Effector memory CD4-positive, alpha-beta T cell (primary cell): ENCODE data around the gene TLL2.

Experiments
- DNase-seq, 3 donors: peaks; one replicate each; pipeline ENCODE4 v3.0.0-alpha.2; 2020
- H3K27ac ChIP-seq: 2 replicates; pipeline ENCODE4 v1.7.0; 2013; ENCODE audit warnings: mild to moderate bottlenecking, low read length, moderate library complexity; ENCODE audit not compliant: insufficient read depth, poor library complexity, severe bottlenecking
- H3K27me3 ChIP-seq: replicated peaks from 2 replicates; pipeline ENCODE4 v1.7.0; 2013; ENCODE audit warnings: mild to moderate bottlenecking, low read length; ENCODE audit not compliant: insufficient read depth, control insufficient read depth, poor library complexity, severe bottlenecking
- H3K36me3 ChIP-seq: 2 replicates; pipeline ENCODE4 v1.7.0; 2013; ENCODE audit warnings: mild to moderate bottlenecking, low read length, moderate library complexity; ENCODE audit not compliant: control insufficient read depth, insufficient read depth
- H3K4me1 ChIP-seq: 2 replicates; pipeline ENCODE4 v1.7.0; 2013; ENCODE audit warnings: low read length, mild to moderate bottlenecking; ENCODE audit not compliant: control insufficient read depth, insufficient read depth, poor library complexity, severe bottlenecking
- H3K4me3 ChIP-seq: 2 replicates; pipeline ENCODE4 v1.7.0; 2013; ENCODE audit warnings: low read length, low read depth, mild to moderate bottlenecking; ENCODE audit not compliant: insufficient read depth, poor library complexity, severe bottlenecking
- H3K9me3 ChIP-seq: 2 replicates; pipeline ENCODE4 v1.7.0; 2013; ENCODE audit warnings: mild to moderate bottlenecking, low read length, moderate library complexity; ENCODE audit not compliant: control insufficient read depth

TLL2 gene

GRCh38 chr10:96401036-96401435, 112.7 kb downstream of the TLL2 start:
- no peaks in the 10 kb centered on the region for H3K36me3 ChIP-seq
- no peaks in the 10 kb centered on the region for H3K27me3 ChIP-seq
- no peak overlapping the region for H3K4me3 ChIP-seq
- no peak overlapping the region for H3K27ac ChIP-seq
- no peaks in the 10 kb centered on the region for H3K9me3 ChIP-seq
- DNase-seq = no peak
- H3K4me1 ChIP-seq = peaks cover 1% of the 10 kb centered on the region

- DNase-seq = no peak
- Histone ChIP-seq H3K4me3 (no peak overlapping the region), H3K27ac (no peak overlapping the region), H3K9me3 (no peaks in the 10 kb centered on the region), H3K27me3 (no peaks in the 10 kb centered on the region), H3K36me3 (no peaks in the 10 kb centered on the region), H3K4me1 (peaks cover 3% of the 10 kb centered on the region)
These were observed 113.3 kb downstream of the TLL2 start for GRCh38 chr10:96400465-96400864.

GRCh38 chr10:96397902-96398301, 115.8 kb downstream of the TLL2 start:
- H3K27ac ChIP-seq = no peak overlapping the region
- peaks cover 3% of the 10 kb centered on the region for H3K4me1 ChIP-seq
- H3K9me3 ChIP-seq = no peaks in the 10 kb centered on the region
- no peak overlapping the region for H3K4me3 ChIP-seq
- no peak for DNase-seq
- H3K36me3 ChIP-seq = no peaks in the 10 kb centered on the region
- H3K27me3 ChIP-seq = no peaks in the 10 kb centered on the region

GRCh38 chr10:96395931-96396877, 117.5 kb downstream of the TLL2 start:
- H3K27me3 ChIP-seq = no peaks in the 10 kb centered on the region
- no peak overlapping the region for H3K27ac ChIP-seq
- H3K36me3 ChIP-seq = no peaks in the 10 kb centered on the region
- peaks cover 3% of the 10 kb centered on the region for H3K4me1 ChIP-seq
- DNase-seq = peak; percentile 9 to 15 (median 10)
- H3K9me3 ChIP-seq = no peaks in the 10 kb centered on the region
- H3K4me3 ChIP-seq = no peak overlapping the region

GRCh38 chr10:96390460-96390864, 123.3 kb downstream of the TLL2 start:
- Histone ChIP-seq H3K36me3 (no peaks in the 10 kb centered on the region), H3K27ac (no peak overlapping the region), H3K4me3 (no peak overlapping the region), H3K4me1 (no peaks in the 10 kb centered on the region), H3K9me3 (no peaks in the 10 kb centered on the region), H3K27me3 (no peaks in the 10 kb centered on the region)
- no peak for DNase-seq

- no peaks in the 10 kb centered on the region for H3K27me3 ChIP-seq
- DNase-seq = no peak
- no peak overlapping the region for H3K27ac ChIP-seq
These were observed 123.9 kb downstream of the TLL2 start for GRCh38 chr10:96389785-96390184.

GRCh38 chr10:96387601-96388000, 126.1 kb downstream of the TLL2 start:
- H3K27ac ChIP-seq = no peak overlapping the region
- DNase-seq = no peak
- H3K9me3 ChIP-seq = no peaks in the 10 kb centered on the region
- H3K4me3 ChIP-seq = no peak overlapping the region
- H3K27me3 ChIP-seq = no peaks in the 10 kb centered on the region
- no peaks in the 10 kb centered on the region for H3K4me1 ChIP-seq
- H3K36me3 ChIP-seq = no peaks in the 10 kb centered on the region

More at GRCh38 chr10:96389785-96390184, 123.9 kb downstream of the TLL2 start:
- no peaks in the 10 kb centered on the region for H3K36me3 ChIP-seq
- H3K4me1 ChIP-seq = no peaks in the 10 kb centered on the region
- no peak overlapping the region for H3K4me3 ChIP-seq
- H3K9me3 ChIP-seq = no peaks in the 10 kb centered on the region

- H3K9me3 ChIP-seq = no peaks in the 10 kb centered on the region
- no peaks in the 10 kb centered on the region for H3K4me1 ChIP-seq
- H3K27ac ChIP-seq = no peak overlapping the region
- no peak overlapping the region for H3K4me3 ChIP-seq
- no peaks in the 10 kb centered on the region for H3K36me3 ChIP-seq
- H3K27me3 ChIP-seq = no peaks in the 10 kb centered on the region
- no peak for DNase-seq
These were observed 126.6 kb downstream of the TLL2 start for GRCh38 chr10:96387161-96387560.

GRCh38 chr10:96384506-96384905, 129.2 kb downstream of the TLL2 start:
- DNase-seq = no peak
- H3K27ac ChIP-seq = no peak overlapping the region
- H3K27me3 ChIP-seq = no peaks in the 10 kb centered on the region
- H3K4me3 ChIP-seq = no peak overlapping the region
- H3K9me3 ChIP-seq = no peaks in the 10 kb centered on the region
- no peaks in the 10 kb centered on the region for H3K4me1 ChIP-seq
- no peaks in the 10 kb centered on the region for H3K36me3 ChIP-seq

GRCh38 chr10:96380821-96381220, 132.9 kb downstream of the TLL2 start:
- Histone ChIP-seq H3K27ac (no peak overlapping the region), H3K9me3 (no peaks in the 10 kb centered on the region), H3K4me1 (no peaks in the 10 kb centered on the region), H3K27me3 (no peaks in the 10 kb centered on the region), H3K4me3 (no peak overlapping the region), H3K36me3 (no peaks in the 10 kb centered on the region)
- DNase-seq = no peak
